ENCODE results near the gene RPL22.
"Not testable (repeated sequence)": the region's sequence is repeated elsewhere in the genome, so short reads cannot be mapped to it uniquely, and the experiment has no call there.

Gene RPL22

GRCh38 chr1:6225651-6226050, 26.3 kb upstream of the RPL22 start:
- no peak for DNase-seq

GRCh38 chr1:6224718-6225117, 25.3 kb upstream of the RPL22 start:
- DNase-seq, result no peak

- DNase-seq, result no peak
Observed at GRCh38 chr1:6223617-6224016, 24.2 kb upstream of the RPL22 start.

- DNase-seq, result no peak
Observed at GRCh38 chr1:6222636-6223035, 23.2 kb upstream of the RPL22 start.

GRCh38 chr1:6221210-6221784, 21.9 kb upstream of the RPL22 start:
- no peak for DNase-seq

GRCh38 chr1:6220236-6220635, 20.8 kb upstream of the RPL22 start:
- no peak for DNase-seq

- not testable (repeated sequence) for DNase-seq
Observed at GRCh38 chr1:6219641-6220040, 20.2 kb upstream of the RPL22 start.

GRCh38 chr1:6218375-6219164, 19.2 kb upstream of the RPL22 start:
- DNase-seq, result no peak

GRCh38 chr1:6212193-6212959, 13.0 kb upstream of the RPL22 start:
- no peak for DNase-seq

- DNase-seq, result no peak
Observed at GRCh38 chr1:6211731-6212130, 12.3 kb upstream of the RPL22 start.

GRCh38 chr1:6210591-6211355, 11.4 kb upstream of the RPL22 start:
- no peak for DNase-seq

- no peak for DNase-seq
Observed at GRCh38 chr1:6209661-6210580, 10.5 kb upstream of the RPL22 start.

GRCh38 chr1:6208723-6209660, 9.6 kb upstream of the RPL22 start:
- DNase-seq, result peak; percentile 63

- no peak for DNase-seq
Observed at GRCh38 chr1:6207921-6208320, 8.5 kb upstream of the RPL22 start.

- no peak for DNase-seq
Observed at GRCh38 chr1:6207075-6207885, 7.9 kb upstream of the RPL22 start.

- DNase-seq, result no peak
Observed at GRCh38 chr1:6206520-6206855, 7.1 kb upstream of the RPL22 start.

GRCh38 chr1:6205849-6206519, 6.6 kb upstream of the RPL22 start, which contains the start of gene RNF207:
Gene RNF207, plus strand, starts transcription at chr1:6206119. Its CDS starts 417 bp downstream, at chr1:6206536.
- peak; percentile 85 for DNase-seq

GRCh38 chr1:6202256-6202655, 2.9 kb upstream of the RPL22 start:
- DNase-seq, result no peak

GRCh38 chr1:6200188-6200809, 904 bp upstream of the RPL22 start:
- no peak for DNase-seq
